Thyroid gland (tissue), 4 donors: Measurements from ENCODE around the gene SYTL2. TPM values are rescaled to one million over a fixed set of nuclear protein-coding genes. Genes with fewer than 3 reads are reported as not detected.

Source experiments
- DNase-seq, 2 donors: peaks; one replicate each; pipeline ENCODE4 v3.0.0-alpha.2; 2019
- H3K27ac ChIP-seq, 3 donors: fragments of 200-600 bp; sonication (generic); 1 replicate in 2 of 3; 2 replicates in 1 of 3; pipeline ENCODE4 v1.5.1; 2016 to 2019; ENCODE audit warnings: mild to moderate bottlenecking in 1 of 3, moderate library complexity in 1 of 3
- H3K27me3 ChIP-seq: fragments of 200-600 bp; sonication (generic); one replicate; pipeline ENCODE4 v1.5.1; 2019
- H3K36me3 ChIP-seq, 2 donors: fragments of 200-600 bp; sonication (generic); one replicate each; pipeline ENCODE4 v1.5.1; 2016 to 2019
- H3K4me1 ChIP-seq, 2 donors: fragments of 200-600 bp; sonication (generic); one replicate each; pipeline ENCODE4 v1.5.1; 2017 to 2019
- H3K4me3 ChIP-seq, 3 donors: fragments of 200-600 bp; sonication (generic); replicated peaks in 1 of 3; 1 replicate in 2 of 3; 2 replicates in 1 of 3; pipeline ENCODE4 v1.5.1; 2016; ENCODE audit warnings: mild to moderate bottlenecking in 1 of 3
- H3K9me3 ChIP-seq: fragments of 200-600 bp; sonication (generic); one replicate; pipeline ENCODE4 v1.5.1; 2017
- CTCF ChIP-seq, 6 experiments: fragments of 200-600 bp in 3 of 6; fragments of 450-650 bp in 3 of 6; sonication (generic) in 3 of 6; IDR thresholded peaks; one replicate each; pipeline ENCODE4 v1.5.1; 2016 to 2019; ENCODE audit warnings: antibody characterized with exemption in 6 of 6, mild to moderate bottlenecking in 2 of 6, inconsistent platforms in 1 of 6, moderate library complexity in 1 of 6
- POLR2A ChIP-seq, 2 donors: fragments of 450-650 bp; IDR thresholded peaks; one replicate each; pipeline ENCODE4 v1.6.1; 2017; ENCODE audit warnings: antibody characterized with exemption in 2 of 2, mild to moderate bottlenecking in 2 of 2, moderate library complexity in 1 of 2
- whole genome bisulfite sequencing, 2 donors: methylation state at CpG; one replicate each; pipeline ENCODE4 v1.1.5; 2017; 5-methylcytosine and 5-hydroxymethylcytosine counted together
- intact Hi-C: fragments of 100-400 bp; cut with DNase I; formaldehyde crosslinking; loops from one replicate; pipeline ENCODE4 v1.15.1; 2023
- total RNA-seq, 4 donors: library from RNA; depleted of rRNA; stranded (reverse); fragments of >200 nt; gene quantifications; one replicate each; pipeline ENCODE4 v1.2.3, GENCODE V29; 2016

The SYTL2 gene
- total RNA-seq, 4 donors from 2014 or later: 4.5 to 18.8 (median 9.0) TPM

GRCh38 chr11:85685125-85685819 lies 125.7 kb downstream of the SYTL2 start:
- WGBS, 2 donors: 68 to 72% methylated on average over 15 of the region's 15 CpGs
- Histone ChIP-seq H3K36me3 (no peaks in the 10 kb centered on the region), H3K9me3 (no peaks in the 10 kb centered on the region), H3K27me3 (no peaks in the 10 kb centered on the region), H3K4me3 (peak overlapping the region in 1 of 3 donors; percentile 7), H3K4me1 (peaks cover 4 to 5% of the 10 kb centered on the region in 2 donors), H3K27ac (no peak overlapping the region)
- DNase-seq: no peak
- intact Hi-C loops: no loop called here
- TF ChIP-seq POLR2A (IDR thresholded peaks at IDR 0.05) (no peak), CTCF (IDR thresholded peaks at IDR 0.05) (no peak)

GRCh38 chr11:85682330-85683305 lies 128.3 kb downstream of the SYTL2 start:
- H3K36me3 ChIP-seq: no peaks in the 10 kb centered on the region
- H3K27ac ChIP-seq: peak overlapping the region in 1 of 3 donors; percentile 29
- H3K4me1 ChIP-seq: peaks cover 4 to 5% of the 10 kb centered on the region in 2 donors
- intact Hi-C loops: no loop called here
- TF ChIP-seq POLR2A (IDR thresholded peaks at IDR 0.05): peak in 1 of 2 donors; percentile 43
- no peak for TF ChIP-seq CTCF (IDR thresholded peaks at IDR 0.05)
- no peaks in the 10 kb centered on the region for H3K9me3 ChIP-seq
- peak overlapping the region; percentile 38 to 79 (median 45) for H3K4me3 ChIP-seq
- peak; percentile 75 to 77 for DNase-seq
- H3K27me3 ChIP-seq: no peaks in the 10 kb centered on the region
- 21 to 24% methylated on average over 27 to 42 of the region's 43 CpGs for WGBS, 2 donors

GRCh38 chr11:85680897-85681296 lies 130.0 kb downstream of the SYTL2 start:
- Histone ChIP-seq H3K9me3 (no peaks in the 10 kb centered on the region), H3K4me3 (no peak overlapping the region), H3K36me3 (no peaks in the 10 kb centered on the region), H3K4me1 (peaks cover 4 to 5% of the 10 kb centered on the region in 2 donors), H3K27me3 (no peaks in the 10 kb centered on the region), H3K27ac (no peak overlapping the region)
- no peak for DNase-seq
- TF ChIP-seq CTCF (IDR thresholded peaks at IDR 0.05) (no peak), POLR2A (IDR thresholded peaks at IDR 0.05) (no peak)
- intact Hi-C loops: no loop called here
- WGBS, 2 donors: 85 to 100% methylated on average over 1 of the region's 1 CpG

- H3K27ac ChIP-seq: no peak overlapping the region
- peaks cover 4 to 5% of the 10 kb centered on the region in 2 donors for H3K4me1 ChIP-seq
- H3K36me3 ChIP-seq: no peaks in the 10 kb centered on the region
- 66 to 94% methylated on average over 4 of the region's 4 CpGs for WGBS, 2 donors
- H3K27me3 ChIP-seq: no peaks in the 10 kb centered on the region
- DNase-seq: no peak
- no peaks in the 10 kb centered on the region for H3K9me3 ChIP-seq
- intact Hi-C loops: no loop called here
- no peak overlapping the region for H3K4me3 ChIP-seq
- TF ChIP-seq POLR2A (IDR thresholded peaks at IDR 0.05) (no peak), CTCF (IDR thresholded peaks at IDR 0.05) (no peak)
Measured at GRCh38 chr11:85679576-85679975, 131.4 kb downstream of the SYTL2 start.
